GM19099 (cell line): ENCODE data around the gene TMEM266.

Source experiments
- POLR2A ChIP-seq: IDR thresholded peaks from 3 replicates; pipeline ENCODE4 v1.6.1; 2011; ENCODE audit warnings: low read depth; ENCODE audit not compliant: insufficient read length; ENCODE audit errors: extremely low read depth

The TMEM266 gene

DNA sequence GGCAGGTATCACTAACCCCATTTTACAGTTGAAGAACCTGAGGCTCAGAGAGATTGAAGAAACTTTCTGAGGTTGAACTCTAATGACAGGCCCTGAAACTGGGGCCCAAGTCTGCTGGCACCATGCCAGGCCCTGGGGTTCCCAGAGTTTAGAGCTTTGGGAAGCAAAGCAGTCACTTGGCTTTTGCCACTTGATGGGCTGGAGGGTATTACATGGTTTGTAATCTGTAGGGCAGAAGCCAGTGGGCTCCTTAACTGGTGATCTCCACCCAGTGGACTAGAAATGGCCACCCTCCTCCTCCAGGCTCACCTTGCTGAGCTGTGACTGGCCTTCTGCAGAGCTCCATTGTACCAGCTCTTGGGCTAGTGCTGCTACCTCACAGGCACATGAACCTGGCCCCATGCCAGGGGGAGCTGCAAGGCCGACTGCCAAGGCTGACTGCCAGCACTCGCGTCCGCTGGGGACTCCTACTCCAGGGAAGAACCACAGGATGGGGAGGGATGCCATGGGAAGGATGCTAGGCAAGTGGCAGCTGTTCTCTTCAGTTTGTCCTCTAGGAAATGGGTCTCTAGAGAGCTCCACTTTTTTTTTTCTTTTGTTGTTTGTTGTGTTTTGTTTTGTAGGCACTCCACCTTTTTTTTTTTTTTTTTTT, 146.7 kb downstream of the TMEM266 start:
- TF ChIP-seq POLR2A, result no peak

DNA sequence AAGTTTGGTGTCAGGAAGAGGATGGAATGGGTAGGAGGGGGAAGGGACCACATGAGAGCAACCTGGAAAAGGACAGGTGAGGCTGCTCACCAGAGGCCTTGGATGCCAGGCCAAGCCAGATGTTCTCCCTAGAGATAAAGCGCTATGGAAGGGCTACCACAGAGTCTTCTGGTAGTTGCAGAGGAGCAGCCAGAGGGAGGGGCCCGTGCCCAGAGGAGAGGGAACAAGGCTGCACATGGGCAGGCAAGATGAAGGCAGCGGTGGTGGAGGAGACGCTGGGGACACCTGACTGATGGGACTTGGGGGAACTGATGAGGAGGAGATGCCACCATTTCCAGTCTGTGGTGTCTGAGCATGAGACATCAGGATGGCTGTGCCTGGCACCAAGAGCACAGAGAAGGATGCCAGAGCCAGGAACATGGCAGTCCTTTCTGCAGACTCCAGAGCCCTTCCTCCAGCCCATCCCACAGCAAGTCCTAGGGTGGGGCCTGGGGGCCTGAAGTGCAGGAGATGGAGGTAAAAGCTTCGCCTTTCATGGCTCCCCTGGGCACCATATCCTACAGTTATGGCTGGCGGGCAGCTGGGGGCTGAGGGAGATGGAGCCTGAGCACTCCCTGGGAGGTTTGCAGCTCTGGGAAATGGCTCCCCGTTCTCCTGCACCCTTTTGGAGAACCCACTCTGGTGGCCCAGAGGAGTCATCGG, 148.4 kb downstream of the TMEM266 start:
- TF ChIP-seq POLR2A, result no peak

DNA sequence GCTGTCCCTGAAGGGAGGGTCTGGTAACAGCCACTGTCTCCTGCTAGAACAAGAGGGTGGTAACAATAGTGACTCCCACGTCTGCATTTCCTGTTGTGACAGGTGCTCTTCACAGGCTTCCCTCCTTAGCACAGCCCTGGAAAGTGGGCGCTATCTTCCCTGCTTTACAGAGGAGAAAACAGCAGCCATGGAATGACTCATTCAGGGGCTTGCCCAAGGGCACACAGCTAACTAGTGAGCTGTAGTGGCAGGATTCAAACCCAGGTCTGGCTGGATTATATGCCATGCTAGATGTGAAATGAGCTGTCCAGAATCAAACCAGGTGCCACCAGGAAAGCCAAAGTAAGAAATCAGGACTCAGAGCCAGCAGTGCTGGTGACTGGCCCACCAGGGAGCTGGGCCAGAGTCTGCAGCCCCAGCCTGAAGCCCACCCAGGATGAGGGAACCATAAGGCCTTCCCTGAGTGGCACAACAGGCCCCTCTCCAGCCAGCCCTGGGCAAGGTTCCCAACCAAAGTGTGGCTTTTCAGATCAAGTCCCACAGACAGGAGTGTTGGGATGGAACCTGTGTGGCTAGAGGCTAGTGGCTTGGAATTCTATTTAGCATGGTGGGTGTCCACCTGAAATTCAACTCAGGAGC, 149.1 kb downstream of the TMEM266 start:
- no peak for TF ChIP-seq POLR2A

DNA sequence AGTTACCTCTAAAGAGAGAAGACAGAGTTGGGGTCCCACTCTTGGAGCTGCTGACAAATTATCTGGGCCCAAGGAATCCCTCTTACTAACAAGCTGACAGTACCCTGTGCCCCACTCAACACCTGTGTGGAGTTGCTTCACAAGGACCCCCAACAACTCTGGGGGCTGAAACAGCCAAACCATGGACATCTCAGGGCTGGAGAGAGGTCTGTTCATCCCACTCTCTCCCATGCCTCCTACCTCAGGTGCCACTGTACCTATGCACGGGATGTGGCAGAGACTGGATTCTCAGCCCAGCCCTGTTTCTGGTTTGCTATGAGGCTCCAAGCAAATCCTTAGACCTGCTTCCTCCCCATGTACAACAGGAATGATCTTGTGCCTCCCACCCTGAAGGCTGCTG, 149.7 kb downstream of the TMEM266 start:
- TF ChIP-seq POLR2A, result no peak

DNA sequence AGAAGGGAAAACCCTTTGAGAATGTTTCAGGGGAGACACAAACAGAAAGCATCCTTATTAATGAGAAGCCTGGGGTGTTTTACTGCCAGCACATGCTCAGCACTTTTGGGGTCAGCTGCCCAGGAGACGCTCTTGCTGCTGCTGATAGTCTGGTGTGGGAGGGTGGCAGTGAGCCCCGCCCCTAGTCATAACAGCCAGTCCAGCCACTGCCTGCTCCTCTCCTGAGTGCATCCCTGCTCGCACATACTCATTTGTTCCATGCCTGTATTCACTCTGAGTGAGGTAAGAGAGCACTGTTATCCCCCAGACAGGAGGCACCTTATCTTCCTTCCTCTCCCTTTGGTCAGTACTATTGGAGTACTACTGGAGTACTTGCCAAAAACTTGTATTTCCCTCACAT, 150.2 kb downstream of the TMEM266 start:
- no peak for TF ChIP-seq POLR2A

DNA sequence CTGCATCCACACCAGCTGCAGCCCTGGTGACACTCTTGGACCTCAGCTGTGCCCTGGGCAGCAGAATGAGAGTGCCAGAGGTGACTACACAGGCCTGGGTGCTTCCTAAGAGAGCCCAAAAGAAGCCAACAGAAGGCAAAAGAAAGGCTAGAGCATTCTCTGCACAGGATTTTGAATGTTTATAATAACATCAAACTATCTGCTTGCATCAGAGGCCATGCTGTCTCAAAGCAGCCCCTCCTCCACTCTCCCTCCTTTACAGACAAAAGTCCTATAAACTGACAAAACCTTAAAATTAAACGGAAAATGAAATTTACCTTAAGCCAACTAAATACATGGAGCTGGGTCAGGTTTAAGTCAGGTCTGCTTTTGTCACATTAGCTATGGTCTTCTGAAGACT, 155.8 kb downstream of the TMEM266 start:
- no peak for TF ChIP-seq POLR2A

DNA sequence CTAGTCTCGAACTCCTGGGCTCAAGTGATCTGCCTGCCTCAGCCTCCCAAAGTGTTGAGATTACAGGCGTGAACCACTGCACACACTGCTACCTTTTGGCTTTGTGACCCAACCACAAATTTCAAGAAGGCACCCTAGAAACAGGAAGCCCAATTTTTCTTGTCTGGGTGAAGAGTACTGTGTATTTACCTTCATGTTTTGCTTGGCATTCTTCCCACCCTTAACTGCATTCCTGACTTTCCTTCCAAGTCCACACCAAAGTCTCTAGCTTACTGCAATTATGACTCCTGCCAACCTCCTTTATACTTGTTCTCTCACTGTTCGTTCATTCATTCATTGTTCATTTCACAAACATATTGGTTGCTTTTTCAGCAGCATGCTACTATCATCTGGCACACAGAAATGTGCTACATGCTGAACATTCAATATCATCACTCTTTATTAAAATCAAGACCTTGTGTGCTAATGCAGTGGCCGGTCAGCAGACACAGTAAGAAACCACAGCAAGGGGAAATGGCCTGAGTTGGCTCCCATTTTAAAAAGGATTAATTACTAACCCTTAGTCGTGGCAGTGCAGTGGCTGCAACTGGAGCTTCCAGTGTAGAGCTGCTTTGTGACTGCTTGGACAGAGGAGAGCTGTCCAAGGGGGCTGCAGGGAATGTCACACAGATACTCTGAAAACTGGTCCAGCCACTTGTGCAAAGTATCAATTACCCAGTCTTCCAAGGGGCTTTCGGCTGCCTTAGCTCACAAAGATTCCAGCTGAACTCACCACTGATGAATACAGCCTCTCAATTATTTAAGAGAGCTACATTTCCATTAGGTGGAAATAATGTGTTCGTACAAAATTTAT, 157.5 kb downstream of the TMEM266 start:
- no peak for TF ChIP-seq POLR2A

DNA sequence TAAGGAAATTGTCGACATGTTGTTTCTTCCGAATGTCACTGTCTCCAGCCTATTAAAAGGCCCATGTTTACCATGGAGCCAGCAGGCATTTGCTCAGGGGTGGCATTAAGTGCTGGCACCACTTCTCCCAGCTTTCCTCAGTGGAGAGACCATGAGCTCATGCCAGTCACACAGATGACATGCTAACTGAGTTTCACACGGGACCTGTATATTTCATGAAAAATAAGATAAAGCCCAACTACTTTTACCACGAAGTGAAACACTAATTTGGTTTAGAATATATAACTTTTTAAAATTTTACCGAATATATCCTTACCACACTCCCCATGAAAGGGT, 158.1 kb downstream of the TMEM266 start:
- TF ChIP-seq POLR2A, result no peak

DNA sequence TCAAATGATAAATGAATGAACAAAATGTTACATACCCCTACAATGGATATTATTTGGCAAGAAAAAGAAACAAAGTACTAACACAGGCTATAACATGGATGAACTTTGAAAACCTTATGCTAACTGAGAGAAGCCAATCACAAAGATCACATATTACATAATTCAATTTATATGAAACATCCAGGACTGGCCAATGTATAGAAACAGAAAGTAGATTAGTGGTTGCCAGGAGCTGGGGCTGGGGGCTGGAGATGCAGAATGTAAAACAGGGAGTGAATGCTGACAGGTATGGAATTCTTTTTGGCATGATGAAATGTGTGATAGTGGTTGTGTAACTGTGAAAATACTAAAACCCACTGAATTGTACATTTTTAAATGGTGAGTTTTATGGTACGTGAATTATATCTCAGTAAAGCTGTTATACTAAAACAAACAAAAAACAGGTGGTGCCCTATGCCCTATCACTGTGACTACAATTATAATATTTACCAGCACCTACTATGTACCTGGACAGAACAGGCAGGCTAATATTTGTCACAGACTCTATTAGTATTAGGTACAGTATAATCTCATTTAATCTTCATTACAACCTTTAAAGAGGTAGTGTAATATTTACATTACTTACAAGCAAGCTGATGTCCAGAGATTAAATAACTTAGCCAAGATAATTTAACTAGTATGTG, 161.4 kb downstream of the TMEM266 start:
- no peak for TF ChIP-seq POLR2A

DNA sequence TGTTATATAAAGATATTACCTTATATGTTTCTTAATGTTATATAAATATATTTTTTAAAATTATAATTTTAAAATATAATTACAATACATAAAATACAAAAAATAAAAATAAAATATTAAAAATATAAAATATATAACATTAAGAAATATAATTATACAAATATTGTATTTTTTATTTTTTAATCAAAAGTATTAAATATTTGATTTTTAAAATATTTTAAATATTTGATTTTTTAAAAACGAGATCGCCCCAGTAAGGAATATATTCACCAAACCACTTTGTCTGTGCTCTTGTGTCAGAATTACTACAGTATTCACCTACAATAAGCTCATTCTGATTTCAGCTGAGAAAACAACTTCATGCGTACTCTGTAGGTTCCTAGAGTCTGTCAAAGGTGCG, 162.4 kb downstream of the TMEM266 start:
- no peak for TF ChIP-seq POLR2A

DNA sequence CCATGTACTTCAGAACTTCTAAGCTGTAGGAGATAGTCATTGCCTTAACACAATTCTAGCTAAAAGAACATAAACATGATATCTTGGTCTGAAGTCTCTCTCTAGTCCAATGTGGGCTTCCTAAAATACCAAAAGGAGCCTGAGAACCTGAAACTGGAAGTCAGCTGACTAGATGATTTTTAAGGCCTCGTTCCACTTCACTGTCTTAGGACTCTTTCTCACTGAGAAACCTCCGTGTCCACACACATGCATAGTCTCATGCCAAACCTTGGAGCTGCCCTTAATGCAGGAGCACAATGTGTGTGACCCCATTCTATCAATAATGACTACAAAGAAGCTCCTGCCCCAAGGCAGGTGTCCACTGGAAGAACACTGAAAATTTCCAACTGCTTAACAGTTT, 163.7 kb downstream of the TMEM266 start:
- no peak for TF ChIP-seq POLR2A

DNA sequence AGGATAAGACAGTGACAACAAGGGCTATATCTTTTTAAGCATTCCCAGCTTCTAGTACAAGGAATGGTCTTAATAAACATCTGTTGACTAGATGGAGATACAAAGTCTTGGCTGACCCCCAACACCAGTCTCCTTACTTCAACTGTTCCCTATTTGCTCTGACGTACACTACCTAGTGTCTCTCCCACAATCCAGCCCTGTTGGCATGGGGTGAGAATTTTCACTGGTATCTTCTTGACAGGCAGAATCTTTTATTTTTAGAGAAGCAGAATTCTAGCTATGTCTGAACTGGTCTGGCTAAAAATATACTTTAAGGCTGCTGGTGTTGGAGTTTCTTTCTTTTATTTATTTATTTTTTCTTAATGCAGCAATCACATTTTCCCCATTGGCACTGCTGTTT, 169.5 kb downstream of the TMEM266 start:
- no peak for TF ChIP-seq POLR2A

DNA sequence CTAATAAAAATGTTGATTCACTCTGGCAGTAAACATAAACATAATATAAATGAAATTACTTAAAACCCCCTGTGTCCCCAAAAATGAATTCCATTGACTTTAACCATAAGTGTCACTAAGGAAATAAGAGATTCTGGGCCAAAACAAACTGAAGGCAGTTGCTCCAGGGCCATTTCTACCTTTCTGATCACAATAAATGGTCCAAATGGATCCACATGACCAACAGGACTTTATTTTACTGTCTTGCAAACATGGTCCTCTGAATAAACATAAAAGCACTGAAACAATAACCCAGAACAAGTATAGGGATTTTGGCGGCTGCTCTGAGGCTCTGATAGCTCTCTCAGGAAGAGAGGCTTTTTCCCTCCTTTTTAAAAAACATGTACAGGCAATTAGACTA, 174.1 kb downstream of the TMEM266 start:
- no peak for TF ChIP-seq POLR2A

DNA sequence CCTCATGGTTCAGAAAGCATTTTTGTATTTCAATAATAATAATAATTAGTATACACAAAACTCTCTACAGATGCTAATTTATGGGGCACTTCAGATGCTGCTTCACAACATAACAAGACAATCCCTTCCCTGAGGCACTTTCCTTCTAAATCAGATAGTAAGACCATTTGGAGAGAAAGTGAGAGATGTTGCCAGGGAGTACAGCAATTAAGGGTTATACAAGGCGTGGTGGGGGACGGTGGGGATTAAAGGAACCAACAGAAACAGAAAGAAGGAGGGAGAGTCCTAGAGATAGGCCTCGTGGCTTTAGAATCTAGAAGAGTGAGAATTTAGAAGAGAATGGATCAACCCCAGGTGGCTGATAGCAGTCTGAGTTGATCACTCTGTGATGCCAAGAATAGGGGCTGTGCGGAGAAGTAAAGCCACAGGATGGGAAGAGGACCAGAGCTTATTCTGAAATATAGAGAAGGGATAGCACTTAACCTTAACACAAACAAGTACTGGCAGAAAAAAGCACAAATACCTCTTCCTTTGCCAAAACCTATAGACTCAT, 174.6 kb downstream of the TMEM266 start:
- TF ChIP-seq POLR2A, result no peak

DNA sequence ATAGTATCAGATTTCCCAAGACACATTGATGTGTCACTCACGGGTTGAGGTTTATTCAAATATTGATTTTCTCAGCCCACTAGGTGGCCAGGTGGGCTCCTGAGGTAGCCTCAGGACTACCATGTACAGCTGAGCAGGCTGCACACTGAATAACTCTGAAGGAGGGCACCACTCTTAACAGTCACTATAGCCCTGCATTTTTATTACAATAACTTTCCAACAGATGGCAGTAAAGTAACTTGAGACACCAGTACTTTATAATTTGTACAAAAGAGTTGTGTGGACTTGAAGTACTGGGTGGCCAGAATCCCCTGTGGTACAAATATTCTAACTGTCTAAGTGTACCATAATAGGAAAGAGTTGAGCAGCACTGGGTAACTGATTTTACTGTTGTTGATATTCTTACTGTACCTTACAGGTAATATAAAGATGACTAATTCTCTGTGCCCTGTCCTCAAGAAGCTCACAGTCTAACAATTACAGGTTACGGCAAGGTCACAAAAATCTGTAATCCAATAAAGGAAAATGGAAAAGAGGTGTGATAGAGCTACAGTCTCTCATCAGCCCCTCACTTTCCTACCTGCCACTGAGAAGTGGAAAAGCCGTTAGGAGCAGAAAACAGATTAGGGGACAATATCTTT, 175.5 kb downstream of the TMEM266 start:
- TF ChIP-seq POLR2A, result no peak

DNA sequence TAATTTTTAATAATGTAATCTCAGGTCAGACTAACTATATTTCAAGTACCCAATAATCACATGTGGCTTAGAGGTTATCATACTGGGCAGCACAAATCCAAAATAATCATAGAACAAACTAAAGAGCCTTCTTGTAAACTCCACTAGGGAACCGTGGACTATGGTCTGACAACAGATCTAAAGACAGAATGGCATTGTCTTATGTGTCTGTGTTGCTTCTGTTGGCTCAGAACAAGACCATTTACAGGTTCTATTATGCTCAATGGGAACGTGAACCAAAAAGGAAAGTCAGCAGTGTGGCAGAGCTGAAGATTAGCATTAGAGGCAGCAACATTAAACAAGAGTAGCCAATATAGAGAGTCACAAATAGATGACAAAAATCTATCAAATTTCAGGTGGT, 176.6 kb downstream of the TMEM266 start:
- TF ChIP-seq POLR2A, result no peak
